AG10803 (cell line): ENCODE data around the gene UGT8.

ENCODE experiments used
- DNase-seq: peaks from one replicate; pipeline ENCODE4 v3.0.0; 2010; ENCODE audit warnings: low read depth
- H3K4me3 ChIP-seq: 2 replicates; pipeline ENCODE4 v1.5.1; 2011; ENCODE audit warnings: mild to moderate bottlenecking, low read length, control low read depth
- TF ChIP-seq, protein P1 (sequence below): conservative IDR thresholded peaks from 2 replicates; pipeline ENCODE4 v1.5.1; 2011; ENCODE audit warnings: mild to moderate bottlenecking, low read length, control low read depth, inconsistent platforms

The UGT8 gene

GRCh38 chr4:114598191-114599121, at the start of gene UGT8:
TSS of gene UGT8 (plus strand) at chr4:114598807. CDS start at chr4:114622881, 24,074 bp downstream.
- TF ChIP-seq, protein P1, sequence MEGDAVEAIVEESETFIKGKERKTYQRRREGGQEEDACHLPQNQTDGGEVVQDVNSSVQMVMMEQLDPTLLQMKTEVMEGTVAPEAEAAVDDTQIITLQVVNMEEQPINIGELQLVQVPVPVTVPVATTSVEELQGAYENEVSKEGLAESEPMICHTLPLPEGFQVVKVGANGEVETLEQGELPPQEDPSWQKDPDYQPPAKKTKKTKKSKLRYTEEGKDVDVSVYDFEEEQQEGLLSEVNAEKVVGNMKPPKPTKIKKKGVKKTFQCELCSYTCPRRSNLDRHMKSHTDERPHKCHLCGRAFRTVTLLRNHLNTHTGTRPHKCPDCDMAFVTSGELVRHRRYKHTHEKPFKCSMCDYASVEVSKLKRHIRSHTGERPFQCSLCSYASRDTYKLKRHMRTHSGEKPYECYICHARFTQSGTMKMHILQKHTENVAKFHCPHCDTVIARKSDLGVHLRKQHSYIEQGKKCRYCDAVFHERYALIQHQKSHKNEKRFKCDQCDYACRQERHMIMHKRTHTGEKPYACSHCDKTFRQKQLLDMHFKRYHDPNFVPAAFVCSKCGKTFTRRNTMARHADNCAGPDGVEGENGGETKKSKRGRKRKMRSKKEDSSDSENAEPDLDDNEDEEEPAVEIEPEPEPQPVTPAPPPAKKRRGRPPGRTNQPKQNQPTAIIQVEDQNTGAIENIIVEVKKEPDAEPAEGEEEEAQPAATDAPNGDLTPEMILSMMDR = no peak
- peak; percentile 4 for DNase-seq

GRCh38 chr4:114549638-114550037, 49.0 kb upstream of the UGT8 start:
- no peak overlapping the region for H3K4me3 ChIP-seq
- DNase-seq = no peak
- TF ChIP-seq, protein P1 = no peak

More at GRCh38 chr4:114598191-114599121, at the start of gene UGT8:
- peak within 1 kb of the TSS; percentile 53 for H3K4me3 ChIP-seq

GRCh38 chr4:114558446-114559020, 40.1 kb upstream of the UGT8 start:
- no peak overlapping the region for H3K4me3 ChIP-seq
- DNase-seq = no peak
- TF ChIP-seq, protein P1 = no peak

- no peak for DNase-seq
- TF ChIP-seq, protein P1 = no peak
- no peak overlapping the region for H3K4me3 ChIP-seq
Observed at GRCh38 chr4:114561590-114561989, 37.0 kb upstream of the UGT8 start.

- TF ChIP-seq, protein P1 = no peak
Observed at GRCh38 chr4:114562176-114562904, 36.3 kb upstream of the UGT8 start.

GRCh38 chr4:114563536-114564315, 34.9 kb upstream of the UGT8 start:
- TF ChIP-seq, protein P1 = no peak
- no peak overlapping the region for H3K4me3 ChIP-seq
- peak; percentile 0 for DNase-seq

More at GRCh38 chr4:114562176-114562904, 36.3 kb upstream of the UGT8 start:
- DNase-seq = no peak
- H3K4me3 ChIP-seq = no peak overlapping the region
